ENCODE measurements around the gene OSMR.

Gene OSMR

DNA sequence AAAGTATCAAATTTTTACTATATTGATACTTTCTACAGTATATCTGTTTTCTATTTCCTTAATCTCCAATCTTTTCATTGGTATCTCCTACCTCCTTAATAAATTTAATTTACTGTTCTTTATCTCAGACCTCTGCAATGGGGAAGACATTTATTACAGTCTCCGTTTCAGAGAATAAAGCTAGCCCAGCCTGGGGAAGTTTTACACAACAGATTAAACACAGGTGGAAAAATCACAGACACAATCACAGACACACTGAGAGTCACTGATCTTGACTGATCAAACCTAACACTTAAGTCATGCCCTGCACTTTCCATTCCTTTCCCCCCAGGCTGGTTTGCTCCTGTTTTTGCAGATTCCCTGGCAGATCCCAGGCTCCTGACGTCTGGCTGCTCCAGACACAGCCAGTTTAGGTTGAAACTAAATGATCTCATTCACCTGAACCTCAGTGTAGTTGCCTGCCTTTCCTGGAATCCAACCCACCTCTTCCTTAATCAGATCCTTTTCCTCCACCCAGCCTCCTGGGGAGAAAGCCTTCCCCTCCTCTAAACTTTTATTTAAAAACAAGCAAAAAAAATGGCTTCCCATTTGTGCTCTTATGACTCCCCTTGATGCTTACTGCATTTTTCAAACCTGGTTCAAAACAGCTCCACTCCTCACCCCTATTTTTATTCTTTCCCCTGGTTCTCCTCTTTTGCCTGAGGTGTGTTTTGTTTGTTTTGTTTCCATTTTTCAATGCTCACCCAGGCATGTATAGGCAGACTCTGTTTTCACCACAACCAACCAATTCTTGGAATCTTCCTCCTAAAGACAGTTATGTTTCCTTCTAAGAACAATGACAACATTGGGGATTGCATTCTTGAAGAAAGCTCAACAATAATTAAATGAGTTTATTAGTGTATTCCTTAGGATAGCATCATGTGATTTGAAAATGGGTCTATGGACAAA is 29.5 kb upstream of the OSMR start:
- no peak for DNase-seq (ENCODE audit: low read depth)
- H3K4me3 ChIP-seq (ENCODE audit: low read depth, low read length): no peak overlapping the region
- TF ChIP-seq, protein P1, sequence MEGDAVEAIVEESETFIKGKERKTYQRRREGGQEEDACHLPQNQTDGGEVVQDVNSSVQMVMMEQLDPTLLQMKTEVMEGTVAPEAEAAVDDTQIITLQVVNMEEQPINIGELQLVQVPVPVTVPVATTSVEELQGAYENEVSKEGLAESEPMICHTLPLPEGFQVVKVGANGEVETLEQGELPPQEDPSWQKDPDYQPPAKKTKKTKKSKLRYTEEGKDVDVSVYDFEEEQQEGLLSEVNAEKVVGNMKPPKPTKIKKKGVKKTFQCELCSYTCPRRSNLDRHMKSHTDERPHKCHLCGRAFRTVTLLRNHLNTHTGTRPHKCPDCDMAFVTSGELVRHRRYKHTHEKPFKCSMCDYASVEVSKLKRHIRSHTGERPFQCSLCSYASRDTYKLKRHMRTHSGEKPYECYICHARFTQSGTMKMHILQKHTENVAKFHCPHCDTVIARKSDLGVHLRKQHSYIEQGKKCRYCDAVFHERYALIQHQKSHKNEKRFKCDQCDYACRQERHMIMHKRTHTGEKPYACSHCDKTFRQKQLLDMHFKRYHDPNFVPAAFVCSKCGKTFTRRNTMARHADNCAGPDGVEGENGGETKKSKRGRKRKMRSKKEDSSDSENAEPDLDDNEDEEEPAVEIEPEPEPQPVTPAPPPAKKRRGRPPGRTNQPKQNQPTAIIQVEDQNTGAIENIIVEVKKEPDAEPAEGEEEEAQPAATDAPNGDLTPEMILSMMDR (IDR thresholded peaks at IDR 0.05; ENCODE audit: low read depth, low read length, missing control alignments): no peak

DNA sequence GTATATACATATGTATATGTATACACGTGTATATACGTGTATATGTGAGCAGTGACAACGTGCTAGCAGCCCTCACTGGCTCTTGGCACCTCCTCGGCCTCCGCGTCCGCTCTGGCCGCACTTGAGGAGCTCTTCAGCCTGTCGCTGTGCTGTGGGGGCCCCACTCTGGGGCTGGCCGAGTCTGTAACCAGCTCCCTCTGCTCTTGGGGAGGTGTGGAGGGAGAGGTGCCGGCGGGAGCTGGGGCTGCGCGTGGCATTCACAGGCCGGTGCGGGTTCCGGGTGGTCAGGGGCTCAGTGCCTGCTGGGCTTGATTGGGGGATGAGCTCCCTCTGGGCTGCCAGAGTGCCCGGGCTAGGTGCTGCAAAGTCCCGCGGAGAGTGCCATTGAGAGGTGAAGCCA is 24.1 kb upstream of the OSMR start:
- no peak overlapping the region for H3K4me3 ChIP-seq (ENCODE audit: low read depth, low read length)
- no peak for DNase-seq (ENCODE audit: low read depth)
- TF ChIP-seq, protein P1 (IDR thresholded peaks at IDR 0.05; ENCODE audit: low read depth, low read length, missing control alignments): no peak

DNA sequence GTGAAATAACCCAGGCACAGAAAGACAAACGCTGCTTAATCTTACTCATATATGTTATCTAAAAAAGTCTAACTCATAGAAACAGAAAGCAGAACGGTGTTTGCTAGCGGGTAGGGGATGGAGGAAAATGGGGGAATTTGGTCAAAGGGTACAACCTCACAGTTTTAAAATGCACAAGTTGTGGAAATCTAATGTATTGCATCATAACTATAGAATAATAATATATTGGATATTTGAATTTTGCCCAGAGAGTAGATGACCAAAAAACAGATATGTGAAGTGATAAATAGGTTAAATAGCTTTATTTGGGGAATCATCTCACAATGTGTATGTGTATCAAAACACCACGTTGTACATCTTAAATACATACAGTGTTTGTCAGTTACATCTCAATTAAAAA is 22.3 kb upstream of the OSMR start:
- no peak for DNase-seq (ENCODE audit: low read depth)
- H3K4me3 ChIP-seq (ENCODE audit: low read depth, low read length): no peak overlapping the region
- TF ChIP-seq, protein P1 (IDR thresholded peaks at IDR 0.05; ENCODE audit: low read depth, low read length, missing control alignments): no peak

DNA sequence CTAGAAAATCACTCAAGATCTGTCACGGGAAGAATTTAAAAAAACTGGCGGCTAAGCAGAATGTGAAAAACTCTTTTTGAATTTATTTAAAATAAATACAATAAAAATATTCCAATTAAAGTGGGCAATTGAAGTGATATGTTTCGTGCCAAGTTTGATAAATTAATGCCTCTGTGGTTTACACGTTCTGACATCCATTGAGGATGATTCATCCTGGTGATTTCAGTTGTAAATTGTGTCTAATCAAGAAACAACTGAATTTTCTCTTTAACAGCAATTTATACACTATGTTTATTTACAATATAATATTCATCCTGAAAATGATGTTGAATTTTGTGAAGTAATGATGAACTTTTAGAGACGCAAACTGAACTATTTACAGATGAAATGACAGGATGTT is 21.0 kb upstream of the OSMR start:
- H3K4me3 ChIP-seq (ENCODE audit: low read depth, low read length): no peak overlapping the region
- DNase-seq (ENCODE audit: low read depth): no peak
- TF ChIP-seq, protein P1 (IDR thresholded peaks at IDR 0.05; ENCODE audit: low read depth, low read length, missing control alignments): no peak

DNA sequence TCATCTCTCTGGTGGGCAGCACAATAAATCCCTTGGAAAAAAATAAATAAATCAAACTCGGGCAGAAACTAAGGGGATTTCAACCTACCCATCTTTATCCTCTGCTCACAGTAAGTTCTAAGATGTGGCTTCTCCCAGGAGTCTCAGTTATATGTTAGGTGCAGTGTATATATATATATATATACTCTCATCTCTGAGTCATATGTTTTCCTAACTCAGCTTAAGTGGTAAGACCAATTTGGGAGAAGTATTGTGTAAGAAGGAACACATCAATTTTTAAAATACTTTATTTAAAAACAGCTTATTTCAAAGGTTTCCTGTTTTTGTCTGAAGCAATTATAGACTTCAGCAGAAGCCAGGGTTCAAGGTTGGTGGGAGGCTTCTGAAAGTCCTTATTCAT is 20.3 kb upstream of the OSMR start:
- no peak for DNase-seq (ENCODE audit: low read depth)
- TF ChIP-seq, protein P1 (IDR thresholded peaks at IDR 0.05; ENCODE audit: low read depth, low read length, missing control alignments): no peak
- H3K4me3 ChIP-seq (ENCODE audit: low read depth, low read length): no peak overlapping the region

DNA sequence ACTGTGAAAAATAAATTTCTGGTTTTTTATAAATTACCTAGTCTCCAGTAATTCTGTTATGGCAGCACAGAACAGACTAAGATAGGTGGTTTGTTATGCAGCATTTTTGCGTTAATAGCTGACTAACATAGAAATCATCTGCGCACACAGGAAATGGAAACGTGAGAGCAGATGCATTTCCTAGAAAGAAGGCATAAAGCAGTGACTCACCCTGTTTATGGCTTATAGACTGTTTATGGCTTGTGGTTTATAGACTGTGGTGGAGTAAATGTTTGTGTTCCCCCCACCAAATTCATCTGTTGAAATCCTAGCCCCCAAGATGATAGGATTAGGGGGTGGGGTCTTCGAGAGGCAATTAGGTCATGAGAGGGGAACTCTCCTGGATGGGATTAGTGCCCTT is 18.3 kb upstream of the OSMR start:
- TF ChIP-seq, protein P1 (IDR thresholded peaks at IDR 0.05; ENCODE audit: low read depth, low read length, missing control alignments): no peak
- no peak overlapping the region for H3K4me3 ChIP-seq (ENCODE audit: low read depth, low read length)
- no peak for DNase-seq (ENCODE audit: low read depth)
